Measurements from ENCODE around the gene HOXA7.

Gene HOXA7

GRCh38 chr7:27129729-27130539, 26.5 kb downstream of the HOXA7 start:
- ChIA-PET CTCF (interaction anchor here (0.8 to 2.7 kb wide), 6 partner anchors 11 to 277 kb away, joined by 3 to 12 read pairs (median 3); partner anchors contain the start of gene HOXA6), POLR2A (interaction anchor here (1.1 to 2.2 kb wide), 9 partner anchors 10 to 272 kb away, joined by 3 to 29 read pairs (median 6); partner anchors contain the start of genes HOXA1, HOXA5 and HOXA7)
- H3K9me3 ChIP-seq (ENCODE audit: control insufficient read depth, insufficient read depth, low read depth, low read length): no peaks in the 10 kb centered on the region
- H3K4me1 ChIP-seq (ENCODE audit: control insufficient read depth, insufficient read depth, low read length): peaks cover 75% of the 10 kb centered on the region
- H3K36me3 ChIP-seq (ENCODE audit: control insufficient read depth in 2 of 2, insufficient read depth in 1 of 2, low read length in 2 of 2): peaks cover 5 to 13% of the 10 kb centered on the region in 2 experiments; a peak in 1 of 3 replicates
- peak overlapping the region; percentile 100 for H3K27ac ChIP-seq (ENCODE audit: extremely low read depth, low read depth, low read length)
- peak overlapping the region; percentile 52 for H3K4me3 ChIP-seq (ENCODE audit: low read depth, low read length)
- TF ChIP-seq ZNF324 (tag by site-specific recombination; IDR thresholded peaks at IDR 0.05): no peak
- no peak for TF ChIP-seq ZBTB48 (tag by site-specific recombination; IDR thresholded peaks at IDR 0.05)
- peak; percentile 88 for TF ChIP-seq ZNF580 (tag by site-specific recombination; IDR thresholded peaks at IDR 0.05)
- TF ChIP-seq ZNF202 (tag by site-specific recombination; IDR thresholded peaks at IDR 0.05; ENCODE audit: borderline replicate concordance): no peak
- peak; percentile 78 for TF ChIP-seq ZXDB (tag by site-specific recombination; IDR thresholded peaks at IDR 0.05)
- TF ChIP-seq ZNF518A (tag by site-specific recombination; conservative IDR thresholded peaks at IDR 0.05; ENCODE audit: low read depth): no peak
- TF ChIP-seq ZNF16 (tag by site-specific recombination; IDR thresholded peaks at IDR 0.05; ENCODE audit: low read depth): no peak
- TF ChIP-seq ZNF692 (tag by site-specific recombination; IDR thresholded peaks at IDR 0.05): 0 out of 2 replicates have a peak, but pooled peaks have one; percentile 48
- TF ChIP-seq ZNF133 (tag by site-specific recombination; IDR thresholded peaks at IDR 0.05): no peak
- no peak for TF ChIP-seq ZNF48 (tag by site-specific recombination; IDR thresholded peaks at IDR 0.05)
- peak; percentile 90 for TF ChIP-seq ZIC2 (tag by site-specific recombination; IDR thresholded peaks at IDR 0.05)
- TF ChIP-seq ZNF423 (tag by site-specific recombination; IDR thresholded peaks at IDR 0.05): peak; percentile 74
- TF ChIP-seq KLF16 (tag by site-specific recombination; IDR thresholded peaks at IDR 0.05): 0 out of 2 replicates have a peak, but pooled peaks have one; percentile 49
- TF ChIP-seq ZBTB26 (tag by site-specific recombination; optimal IDR thresholded peaks at IDR 0.05): peak; percentile 27
- TF ChIP-seq PRDM6 (tag by site-specific recombination; IDR thresholded peaks at IDR 0.05): peak; percentile 82
- peak; percentile 55; the same call in 1 of the 2 replicates for TF ChIP-seq GLIS1 (tag by site-specific recombination; IDR thresholded peaks at IDR 0.05)
- peak; percentile 97 for TF ChIP-seq SP7 (tag by site-specific recombination; IDR thresholded peaks at IDR 0.05)
- TF ChIP-seq ZNF335 (tag by site-specific recombination; conservative IDR thresholded peaks at IDR 0.05): peak; percentile 84
- 0 out of 2 replicates have a peak, but pooled peaks have one; percentile 20 for TF ChIP-seq GFI1B (tag by site-specific recombination; IDR thresholded peaks at IDR 0.05)
- no peak for TF ChIP-seq ATF2 (tag by site-specific recombination; IDR thresholded peaks at IDR 0.05; ENCODE audit: low read depth)
- peak; percentile 79 for TF ChIP-seq GLIS2 (tag by site-specific recombination; IDR thresholded peaks at IDR 0.05)
- peak; percentile 96 for TF ChIP-seq ZNF843 (tag by site-specific recombination; IDR thresholded peaks at IDR 0.05)
- TF ChIP-seq ZNF596 (tag by site-specific recombination; IDR thresholded peaks at IDR 0.05): 0 out of 2 replicates have a peak, but pooled peaks have one; percentile 20
- peak; percentile 51; the same call in 1 of the 2 replicates for TF ChIP-seq ZNF660 (tag by site-specific recombination; IDR thresholded peaks at IDR 0.05)
- TF ChIP-seq ZNF610 (tag by site-specific recombination; IDR thresholded peaks at IDR 0.05; ENCODE audit: borderline replicate concordance): 0 out of 2 replicates have a peak, but pooled peaks have one; percentile 24
- no peak for TF ChIP-seq ZNF510 (tag by site-specific recombination; IDR thresholded peaks at IDR 0.05; ENCODE audit: insufficient replicate concordance)
